Transverse colon (tissue), 4 donors: Measurements from ENCODE around the gene DIAPH3. TPM values are rescaled to one million over a fixed set of nuclear protein-coding genes. Genes with fewer than 3 reads are reported as not detected.

Source experiments
- DNase-seq: peaks from one replicate; pipeline ENCODE4 v3.0.0-alpha.2; 2019
- H3K27ac ChIP-seq, 4 donors: fragments of 200-600 bp; sonication (generic); 2 replicates each; pipeline ENCODE4 v1.5.1; 2016 to 2018; ENCODE audit warnings: inconsistent platforms in 4 of 4
- H3K27me3 ChIP-seq: fragments of 200-600 bp; sonication (generic); 2 replicates; pipeline ENCODE4 v1.5.1; 2017; ENCODE audit warnings: inconsistent platforms
- H3K36me3 ChIP-seq, 4 donors: fragments of 200-600 bp; sonication (generic); 2 replicates each; pipeline ENCODE4 v1.5.1; 2017 to 2019; ENCODE audit warnings: inconsistent platforms in 4 of 4
- H3K4me1 ChIP-seq, 4 donors: fragments of 200-600 bp; sonication (generic); 2 replicates each; pipeline ENCODE4 v1.5.1; 2017 to 2020; ENCODE audit warnings: inconsistent platforms in 4 of 4
- H3K4me3 ChIP-seq, 4 donors: fragments of 200-600 bp; sonication (generic); 1 replicate in 1 of 4; 2 replicates in 3 of 4; pipeline versions ENCODE4 v1.5.1 to v1.6.1; 2017 to 2019; ENCODE audit warnings: inconsistent platforms in 4 of 4
- H3K9me3 ChIP-seq, 2 donors: fragments of 200-600 bp; sonication (generic); 2 replicates each; pipeline ENCODE4 v1.5.1; 2017 to 2019; ENCODE audit warnings: inconsistent platforms in 2 of 2
- CTCF ChIP-seq, 5 experiments: fragments of 200-600 bp in 3 of 5; fragments of 450-650 bp in 2 of 5; sonication (generic) in 3 of 5; IDR thresholded peaks; 1 replicate in 2 of 5; 2 replicates in 3 of 5; pipeline ENCODE4 v1.5.1; 2016 to 2017; ENCODE audit warnings: antibody characterized with exemption in 5 of 5, inconsistent platforms in 3 of 5, mild to moderate bottlenecking in 2 of 5, moderate library complexity in 1 of 5
- EP300 ChIP-seq: sonication (generic); formaldehyde crosslinking; IDR thresholded peaks from one replicate; pipeline ENCODE4 v1.6.1; 2017; ENCODE audit warnings: antibody characterized with exemption, low read depth
- POLR2A ChIP-seq: fragments of 450-650 bp; IDR thresholded peaks from one replicate; pipeline ENCODE4 v1.6.1; 2016; ENCODE audit warnings: antibody characterized with exemption, mild to moderate bottlenecking, moderate library complexity
- POLR2AphosphoS5 ChIP-seq, 3 donors: sonication (generic); formaldehyde crosslinking; IDR thresholded peaks; one replicate each; pipeline ENCODE4 v1.6.1; 2016; ENCODE audit warnings: antibody characterized with exemption in 3 of 3
- WGBS, 2 donors: methylation state at CpG; one replicate each; pipeline ENCODE4 v1.1.5; 2018; ENCODE audit warnings: low coverage in 1 of 2; 5-methylcytosine and 5-hydroxymethylcytosine counted together
- in situ Hi-C, 4 donors: fragments of 200-750 bp; cut with MboI; loops; one replicate each; pipeline versions ENCODE4 v1.15.0 to v1.15.1; 2017; ENCODE audit warnings: low sequenced_read_pairs in 3 of 4, low pct_ligation_motif_present in 1 of 4, low pct_unique_long_range_greater_than_20kb in 1 of 4
- intact Hi-C: fragments of 100-400 bp; cut with DNase I; formaldehyde crosslinking; loops from one replicate; pipeline ENCODE4 v1.15.1; 2023; ENCODE audit warnings: low total_unique reads
- total RNA-seq, 4 donors: library from RNA; depleted of rRNA; stranded (reverse); fragments of >200 nt; gene quantifications; one replicate each; pipeline ENCODE4 v1.1.0, GENCODE V29; 2016

The DIAPH3 gene
- total RNA-seq, 4 donors from 2014 or later: 0.95 to 1.6 (median 1.2) TPM

- no peak overlapping the region for H3K4me3 ChIP-seq
- TF ChIP-seq CTCF (IDR thresholded peaks at IDR 0.05) (no peak), POLR2A (no peak), POLR2AphosphoS5 (IDR thresholded peaks at IDR 0.05) (no peak), EP300 (no peak)
- H3K4me1 ChIP-seq: no peaks in the 10 kb centered on the region
- no peak overlapping the region for H3K27ac ChIP-seq
- in situ Hi-C loops: no loop called here
- 89 to 93% methylated on average over 7 to 9 of the region's 9 CpGs for WGBS, 2 donors
- H3K36me3 ChIP-seq: no peaks in the 10 kb centered on the region
- intact Hi-C loops: no loop called here
- DNase-seq: no peak
- no peaks in the 10 kb centered on the region for H3K27me3 ChIP-seq
- H3K9me3 ChIP-seq: no peaks in the 10 kb centered on the region
Observed at GRCh38 chr13:59633290-59633689, 530.4 kb downstream of the DIAPH3 start.

DNA sequence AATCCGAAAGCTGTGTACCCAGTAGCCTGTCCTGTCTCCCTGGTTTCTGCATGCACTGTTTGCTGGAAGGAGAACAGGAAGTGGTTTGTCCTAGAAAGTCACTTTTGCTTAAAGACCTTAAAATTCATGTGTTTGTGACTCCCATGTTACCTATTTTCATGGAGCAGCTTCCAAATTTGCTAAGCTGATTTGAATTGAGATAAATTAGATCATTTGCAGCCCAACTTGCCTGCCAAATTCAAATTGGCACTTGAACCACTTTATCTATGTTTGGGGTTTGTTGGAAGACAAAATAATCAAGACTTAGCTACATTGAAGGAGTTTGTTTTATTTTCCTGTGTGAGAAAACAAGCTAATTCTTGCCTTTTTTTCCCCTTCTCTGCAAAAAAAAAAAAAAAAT lies 532.5 kb downstream of the DIAPH3 start:
- H3K27ac ChIP-seq: no peak overlapping the region
- WGBS, 2 donors: 55 to 78% methylated on average over 1 of the region's 1 CpG
- no peak for TF ChIP-seq CTCF (IDR thresholded peaks at IDR 0.05)
- TF ChIP-seq POLR2AphosphoS5 (IDR thresholded peaks at IDR 0.05): no peak
- TF ChIP-seq POLR2A: no peak
- TF ChIP-seq EP300: no peak
- no peaks in the 10 kb centered on the region for H3K36me3 ChIP-seq
- in situ Hi-C loops (no loop called here), intact Hi-C loops (no loop called here)
- no peak for DNase-seq
- H3K4me3 ChIP-seq: no peak overlapping the region
- no peaks in the 10 kb centered on the region for H3K4me1 ChIP-seq
- H3K9me3 ChIP-seq: no peaks in the 10 kb centered on the region
- no peaks in the 10 kb centered on the region for H3K27me3 ChIP-seq

DNA sequence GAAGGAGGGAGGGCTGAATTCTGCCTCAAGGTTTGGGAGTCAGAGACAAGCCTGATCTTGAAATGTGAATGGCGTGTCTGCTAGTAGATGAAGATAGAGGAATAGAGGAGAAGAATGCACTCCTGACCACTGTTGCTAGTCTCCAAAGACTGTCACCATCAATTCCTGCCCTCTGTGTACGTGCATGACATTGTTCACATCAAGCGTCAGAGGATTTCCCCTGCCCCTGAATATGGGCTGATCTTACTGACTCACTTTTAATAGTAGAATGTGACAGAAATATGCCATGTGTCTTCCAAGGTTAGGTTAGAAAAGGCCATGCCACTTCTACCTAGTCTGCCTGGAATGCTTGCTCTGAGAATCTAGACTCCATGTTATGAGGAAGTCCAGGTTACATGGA lies 538.6 kb downstream of the DIAPH3 start:
- WGBS, 2 donors: 86 to 100% methylated on average over 3 of the region's 3 CpGs
- Histone ChIP-seq H3K4me3 (no peak overlapping the region), H3K4me1 (no peaks in the 10 kb centered on the region), H3K27me3 (no peaks in the 10 kb centered on the region), H3K36me3 (no peaks in the 10 kb centered on the region), H3K27ac (no peak overlapping the region), H3K9me3 (no peaks in the 10 kb centered on the region)
- in situ Hi-C loops: no loop called here
- intact Hi-C loops: no loop called here
- DNase-seq: no peak
- no peak for TF ChIP-seq POLR2A
- no peak for TF ChIP-seq CTCF (IDR thresholded peaks at IDR 0.05)
- no peak for TF ChIP-seq POLR2AphosphoS5 (IDR thresholded peaks at IDR 0.05)
- no peak for TF ChIP-seq EP300

GRCh38 chr13:59623206-59623915 lies 540.4 kb downstream of the DIAPH3 start:
- no peak overlapping the region for H3K27ac ChIP-seq
- 54 to 66% methylated on average over 4 of the region's 4 CpGs for WGBS, 2 donors
- peaks cover 7 to 11% of the 10 kb centered on the region in 2 donors for H3K9me3 ChIP-seq
- no peak for DNase-seq
- in situ Hi-C loops (no loop called here), intact Hi-C loops (no loop called here)
- no peaks in the 10 kb centered on the region for H3K27me3 ChIP-seq
- no peaks in the 10 kb centered on the region for H3K36me3 ChIP-seq
- TF ChIP-seq POLR2A (no peak), CTCF (IDR thresholded peaks at IDR 0.05) (no peak), POLR2AphosphoS5 (IDR thresholded peaks at IDR 0.05) (no peak), EP300 (no peak)
- H3K4me3 ChIP-seq: no peak overlapping the region
- H3K4me1 ChIP-seq: no peaks in the 10 kb centered on the region
